SK-N-SH (cell line): Measurements from ENCODE around the gene ALPK3. TPM values are rescaled to one million over a fixed set of nuclear protein-coding genes. Genes with fewer than 3 reads are reported as not detected.

ENCODE experiments used
- CTCF ChIA-PET: fragments of 300-600, 350-600 bp; formaldehyde crosslinking; extraction: SDS; loops from one replicate; lab custom pipeline; 2021; lab: Yijun Ruan, JAX
- POLR2A ChIA-PET: fragments of 350-600 bp; sonication (Branson Sonifier 250); formaldehyde crosslinking; extraction: SDS; loops from one replicate; lab custom pipeline; 2020; ENCODE audit warnings: antibody characterized with exemption, inconsistent platforms; lab: Yijun Ruan, JAX
- DNase-seq: peaks from one replicate; pipeline ENCODE4 v3.0.0; 2012
- H2AFZ ChIP-seq: fragments of 200-600 bp; sonication (generic); 2 replicates; pipeline ENCODE4 v1.8.1; 2016; ENCODE audit warnings: antibody characterized with exemption, mild to moderate bottlenecking, low read depth
- H3F3A ChIP-seq: fragments of 200-600 bp; sonication (generic); replicated peaks from 2 replicates; pipeline ENCODE3; 2016; ENCODE audit warnings: antibody characterized with exemption, mild to moderate bottlenecking; ENCODE audit not compliant: insufficient read depth
- H3K27ac ChIP-seq, 2 experiments: fragments of 200-500 bp in 1 of 2; fragments of 200-600 bp in 1 of 2; sonication (Bioruptor generic) in 1 of 2; sonication (generic), shearing (Covaris generic) in 1 of 2; 2 replicates each; pipeline versions ENCODE4 v1.5.1 to v1.6.1; 2014 to 2016; ENCODE audit warnings: low read depth in 2 of 2, inconsistent platforms in 1 of 2, low read length in 1 of 2, mild to moderate bottlenecking in 1 of 2, mixed read lengths in 1 of 2
- H3K27me3 ChIP-seq: fragments of 200-600 bp; sonication (generic), shearing (Covaris generic); 2 replicates; pipeline ENCODE4 v1.6.1; 2016; ENCODE audit warnings: mixed run types; ENCODE audit not compliant: insufficient read depth
- H3K36me3 ChIP-seq, 2 experiments: fragments of 200-500 bp in 1 of 2; fragments of 200-600 bp in 1 of 2; sonication (Bioruptor generic) in 1 of 2; sonication (generic) in 1 of 2; replicated peaks in 1 of 2; 2 replicates each; pipeline versions ENCODE3 to v1.5.1; 2014 to 2016; ENCODE audit warnings: low read length in 1 of 2, mild to moderate bottlenecking in 1 of 2; ENCODE audit not compliant: insufficient read depth in 2 of 2, control insufficient read depth in 1 of 2
- H3K4me1 ChIP-seq, 2 experiments: fragments of 200-500 bp in 1 of 2; fragments of 200-600 bp in 1 of 2; sonication (Bioruptor generic) in 1 of 2; sonication (generic), shearing (Covaris generic) in 1 of 2; 2 replicates each; pipeline versions ENCODE4 v1.5.1 to v1.6.1; 2014 to 2016; ENCODE audit warnings: low read depth in 1 of 2, low read length in 1 of 2, mixed run types in 1 of 2; ENCODE audit not compliant: insufficient read depth in 2 of 2, control insufficient read depth in 1 of 2
- H3K4me2 ChIP-seq: fragments of 200-600 bp; sonication (generic), shearing (Covaris generic); 2 replicates; pipeline ENCODE4 v1.6.1; 2017; ENCODE audit warnings: mixed run types
- H3K4me3 ChIP-seq, 2 experiments: fragments of 200-500 bp in 1 of 2; fragments of 200-600 bp in 1 of 2; sonication (Bioruptor generic) in 1 of 2; sonication (generic), shearing (Covaris generic) in 1 of 2; 2 replicates each; pipeline versions ENCODE4 v1.5.1 to v1.8.1; 2014 to 2016; ENCODE audit warnings: low read depth in 2 of 2, inconsistent platforms in 1 of 2, low read length in 1 of 2, mild to moderate bottlenecking in 1 of 2, mixed read lengths in 1 of 2, moderate library complexity in 1 of 2
- H3K79me2 ChIP-seq: fragments of 200-600 bp; sonication (generic); 2 replicates; pipeline ENCODE4 v1.8.1; 2017; ENCODE audit warnings: mild to moderate bottlenecking; ENCODE audit not compliant: insufficient read depth
- H3K9ac ChIP-seq: fragments of 200-600 bp; sonication (generic); 2 replicates; pipeline ENCODE4 v1.6.1; 2017; ENCODE audit warnings: mixed run types
- H3K9me2 ChIP-seq: fragments of 200-600 bp; sonication (generic); 2 replicates; pipeline ENCODE4 v1.6.1; 2017; ENCODE audit warnings: mixed run types
- H3K9me3 ChIP-seq: fragments of 200-600 bp; sonication (generic); 2 replicates; pipeline ENCODE4 v1.6.1; 2017; ENCODE audit warnings: mixed run types, mild to moderate bottlenecking, moderate library complexity
- H4K20me1 ChIP-seq: fragments of 200-600 bp; sonication (generic); 2 replicates; pipeline ENCODE4 v1.6.1; 2017; ENCODE audit warnings: mild to moderate bottlenecking, mixed run types; ENCODE audit not compliant: insufficient read depth
- ELF1 ChIP-seq: IDR thresholded peaks from 2 replicates; pipeline ENCODE4 v1.4.0; 2012
- EP300 ChIP-seq, 2 experiments: IDR thresholded peaks; 2 replicates each; pipeline versions ENCODE4 v1.4.0 to v1.6.1; 2012; ENCODE audit warnings: borderline replicate concordance in 1 of 2, low read depth in 1 of 2, low read length in 1 of 2
- FOXJ3 ChIP-seq: sonication (generic); formaldehyde crosslinking; IDR thresholded peaks from 2 replicates; pipeline ENCODE4 v1.5.1; 2020; ENCODE audit warnings: mild to moderate bottlenecking, missing genetic modification reagents
- MEF2A ChIP-seq: IDR thresholded peaks from 2 replicates; pipeline ENCODE4 v1.4.0; 2012; ENCODE audit warnings: low read depth, borderline replicate concordance
- MXI1 ChIP-seq: IDR thresholded peaks from 2 replicates; pipeline ENCODE4 v1.6.1; 2012; ENCODE audit warnings: mild to moderate bottlenecking, low read depth, low read length, improper control_type of control experiment
- POLR2AphosphoS5 ChIP-seq: IDR thresholded peaks from 2 replicates; pipeline ENCODE4 v1.6.1; 2012; ENCODE audit warnings: low read depth, low read length
- RCOR1 ChIP-seq: fragments of 150-350 bp; IDR thresholded peaks from 2 replicates; pipeline ENCODE4 v1.6.1; 2017; ENCODE audit warnings: antibody characterized with exemption, low read length
- RFX5 ChIP-seq: IDR thresholded peaks from 2 replicates; pipeline ENCODE4 v1.6.1; 2012; ENCODE audit warnings: mild to moderate bottlenecking, improper control_type of control experiment, low read length
- RXRA ChIP-seq: IDR thresholded peaks from 2 replicates; pipeline ENCODE4 v1.4.0; 2012; ENCODE audit warnings: low read depth, mild to moderate bottlenecking, borderline replicate concordance
- YY1 ChIP-seq: IDR thresholded peaks from 2 replicates; pipeline ENCODE4 v1.4.0; 2012; ENCODE audit warnings: low read depth, mild to moderate bottlenecking
- WGBS: methylation state at CpG from one replicate; pipeline ENCODE4 v1.1.6; 2017; ENCODE audit warnings: low lambda C conversion rate; 5-methylcytosine and 5-hydroxymethylcytosine counted together
- polyA plus RNA-seq, 3 experiments: library from polyadenylated mRNA; depleted of rRNA; stranded (reverse); fragments of >200 nt; gene quantifications; 2 replicates each; pipeline ENCODE4 v1.2.3, GENCODE V29; 2012
- TF ChIP-seq, protein P1 (sequence below): IDR thresholded peaks from 2 replicates; pipeline ENCODE4 v1.4.0; 2012; ENCODE audit warnings: low read depth
- TF ChIP-seq, protein P2 (sequence below): IDR thresholded peaks from 2 replicates; pipeline ENCODE4 v1.4.0; 2012; ENCODE audit warnings: low read depth, borderline replicate concordance
- TF ChIP-seq, protein P3 (sequence below): IDR thresholded peaks from 2 replicates; pipeline ENCODE4; 2012

The ALPK3 gene
- polyA plus RNA-seq, 1 of the 3 experiments (the other 2 are of a cell fraction), result 0.16 TPM

DNA sequence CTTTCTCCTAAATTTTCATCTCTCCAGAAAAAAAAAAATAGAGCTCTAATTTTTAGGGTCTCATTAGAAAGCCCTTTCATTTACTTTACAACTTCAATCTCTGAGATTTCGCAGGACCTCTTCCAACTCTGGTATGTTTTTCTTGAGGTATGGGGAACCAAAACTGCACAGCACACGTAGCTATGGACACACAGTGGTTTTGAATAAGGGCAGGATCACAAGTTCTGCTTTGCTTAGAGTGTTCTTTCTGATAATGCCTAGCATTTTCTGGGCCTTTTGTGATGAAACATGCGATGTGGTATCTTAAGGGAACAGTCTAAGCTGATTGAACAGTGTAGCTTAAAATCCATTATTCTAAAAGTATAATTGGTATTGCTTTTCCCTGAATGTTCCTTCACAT, 43.4 kb upstream of the ALPK3 start (continued):
- TF ChIP-seq RXRA, result no peak
- TF ChIP-seq, protein P1, sequence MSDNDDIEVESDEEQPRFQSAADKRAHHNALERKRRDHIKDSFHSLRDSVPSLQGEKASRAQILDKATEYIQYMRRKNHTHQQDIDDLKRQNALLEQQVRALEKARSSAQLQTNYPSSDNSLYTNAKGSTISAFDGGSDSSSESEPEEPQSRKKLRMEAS, result no peak
- no peak for TF ChIP-seq EP300 (IDR thresholded peaks at IDR 0.05; ENCODE audit: borderline replicate concordance in 1 of 2, low read depth in 1 of 2, low read length in 1 of 2)
- TF ChIP-seq, protein P2, sequence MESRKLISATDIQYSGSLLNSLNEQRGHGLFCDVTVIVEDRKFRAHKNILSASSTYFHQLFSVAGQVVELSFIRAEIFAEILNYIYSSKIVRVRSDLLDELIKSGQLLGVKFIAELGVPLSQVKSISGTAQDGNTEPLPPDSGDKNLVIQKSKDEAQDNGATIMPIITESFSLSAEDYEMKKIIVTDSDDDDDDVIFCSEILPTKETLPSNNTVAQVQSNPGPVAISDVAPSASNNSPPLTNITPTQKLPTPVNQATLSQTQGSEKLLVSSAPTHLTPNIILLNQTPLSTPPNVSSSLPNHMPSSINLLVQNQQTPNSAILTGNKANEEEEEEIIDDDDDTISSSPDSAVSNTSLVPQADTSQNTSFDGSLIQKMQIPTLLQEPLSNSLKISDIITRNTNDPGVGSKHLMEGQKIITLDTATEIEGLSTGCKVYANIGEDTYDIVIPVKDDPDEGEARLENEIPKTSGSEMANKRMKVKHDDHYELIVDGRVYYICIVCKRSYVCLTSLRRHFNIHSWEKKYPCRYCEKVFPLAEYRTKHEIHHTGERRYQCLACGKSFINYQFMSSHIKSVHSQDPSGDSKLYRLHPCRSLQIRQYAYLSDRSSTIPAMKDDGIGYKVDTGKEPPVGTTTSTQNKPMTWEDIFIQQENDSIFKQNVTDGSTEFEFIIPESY, result no peak
- TF ChIP-seq RFX5, result no peak
- TF ChIP-seq FOXJ3, result no peak
- no peak for TF ChIP-seq RCOR1
- no peak for TF ChIP-seq MXI1
- TF ChIP-seq MEF2A, result no peak
- TF ChIP-seq POLR2AphosphoS5, result no peak
- no peak for TF ChIP-seq ELF1
- TF ChIP-seq YY1, result no peak
- TF ChIP-seq, protein P3, sequence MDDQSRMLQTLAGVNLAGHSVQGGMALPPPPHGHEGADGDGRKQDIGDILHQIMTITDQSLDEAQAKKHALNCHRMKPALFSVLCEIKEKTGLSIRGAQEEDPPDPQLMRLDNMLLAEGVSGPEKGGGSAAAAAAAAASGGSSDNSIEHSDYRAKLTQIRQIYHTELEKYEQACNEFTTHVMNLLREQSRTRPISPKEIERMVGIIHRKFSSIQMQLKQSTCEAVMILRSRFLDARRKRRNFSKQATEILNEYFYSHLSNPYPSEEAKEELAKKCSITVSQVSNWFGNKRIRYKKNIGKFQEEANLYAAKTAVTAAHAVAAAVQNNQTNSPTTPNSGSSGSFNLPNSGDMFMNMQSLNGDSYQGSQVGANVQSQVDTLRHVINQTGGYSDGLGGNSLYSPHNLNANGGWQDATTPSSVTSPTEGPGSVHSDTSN, result no peak

DNA sequence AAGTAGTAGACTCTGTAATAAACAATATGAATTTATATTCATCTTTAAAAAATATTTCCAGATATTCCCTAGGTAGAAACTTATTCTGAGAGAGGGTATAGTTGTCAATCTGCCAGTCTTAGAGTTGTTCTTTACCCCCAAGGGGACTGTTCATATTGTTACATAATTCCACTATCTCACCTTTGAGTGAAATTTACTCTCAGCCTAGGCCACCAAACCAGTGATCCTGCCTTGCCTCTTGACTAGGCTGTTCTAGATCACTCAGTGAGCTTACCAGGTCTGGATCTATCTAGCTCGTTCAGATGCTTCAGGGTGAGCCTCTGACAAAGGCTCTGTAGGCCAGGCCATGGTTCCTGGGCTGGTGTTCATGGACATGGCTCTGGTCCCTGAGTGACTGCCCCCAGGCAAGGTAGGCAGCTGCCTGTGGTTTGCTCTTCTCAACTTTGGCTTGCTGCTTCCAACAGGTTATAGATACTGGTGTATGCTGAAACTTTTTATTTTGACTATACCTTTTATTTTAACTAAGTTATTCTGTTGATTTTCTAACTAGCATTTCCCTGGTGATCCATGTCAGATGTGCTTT, 41.2 kb upstream of the ALPK3 start:
- Histone ChIP-seq H3K9me3 (no peaks in the 10 kb centered on the region), H2AFZ (no peak overlapping the region), H3F3A (peaks cover 19% of the 10 kb centered on the region), H3K36me3 (peaks cover 7 to 31% of the 10 kb centered on the region in 2 experiments), H3K4me2 (no peak overlapping the region), H4K20me1 (peaks cover 3% of the 10 kb centered on the region; the same call in 1 of the 2 replicates), H3K79me2 (peaks cover 93% of the 10 kb centered on the region), H3K4me1 (peaks cover 0 to 3% of the 10 kb centered on the region in 2 experiments; a peak in 1 of 4 replicates), H3K27ac (no peak overlapping the region; a peak in 1 of 4 replicates), H3K27me3 (no peaks in the 10 kb centered on the region)
- WGBS, result 100% methylated on average over 1 of the region's 1 CpG
- CTCF ChIA-PET, result interaction anchor here (0.8 to 1.5 kb wide), 3 partner anchors 12 to 15 kb away, joined by 3 to 4 read pairs (median 3); no protein-coding TSS in a partner anchor
- TF ChIP-seq, protein P3, result no peak
- TF ChIP-seq, all 33 proteins: peak for 0
- Histone ChIP-seq H3K9me2 (no peaks in the 10 kb centered on the region), H3K9ac (no peak overlapping the region), H3K4me3 (no peak overlapping the region)
- no peak for DNase-seq
- POLR2A ChIA-PET, result no interaction called here
